Right lung (tissue), 5 donors: Measurements from ENCODE around the gene IMMT. TPM values are rescaled to one million over a fixed set of nuclear protein-coding genes. Genes with fewer than 3 reads are reported as not detected.

ENCODE experiments used
- polyA plus RNA-seq, 5 donors: library from polyadenylated mRNA; unstranded; fragments of 120-200 nt; gene quantifications; one replicate each; pipeline versions ENCODE4 v1.2.1 to v1.2.3, GENCODE V29; 2013; ENCODE audit warnings: inconsistent platforms in 1 of 5, low replicate concordance in 1 of 5; ENCODE audit not compliant: insufficient read length in 5 of 5, insufficient read depth in 1 of 5

IMMT gene
- polyA plus RNA-seq, 5 donors, result 78.1 to 84.8 (median 79.6) TPM

Other genes with a start within 250 kb of the IMMT start
- gene POLR1A, start 89.6 kb downstream of the IMMT start, polyA plus RNA-seq, result 10 to 100 TPM; 13.9 to 24.8 (median 18.1) TPM
- gene PTCD3, start 89.2 kb downstream of the IMMT start, polyA plus RNA-seq, result 100 to 1,000 TPM in 4 of 5 donors, 10 to 100 TPM in 1; 92.3 to 198 (median 162) TPM
- gene MRPL35, start 4.0 kb upstream of the IMMT start, polyA plus RNA-seq, result 10 to 100 TPM; 30.3 to 46.5 (median 39.0) TPM
- gene REEP1, start 142.2 kb upstream of the IMMT start, polyA plus RNA-seq, result 10 to 100 TPM; 17.3 to 20.4 (median 17.4) TPM
- gene KDM3A, start 245.9 kb upstream of the IMMT start, polyA plus RNA-seq, result 100 to 1,000 TPM in 1 of 5 donors, 10 to 100 TPM in 4; 52.7 to 100 (median 76.5) TPM